Endothelial cell of umbilical vein (primary cell): Measurements from ENCODE around the gene STX16. TPM values are rescaled to one million over a fixed set of nuclear protein-coding genes. Genes with fewer than 3 reads are reported as not detected.

ENCODE experiments used
- BruUV-seq: library from RNA; stranded (reverse); fragments of 400-500 nt; replicated peaks from 2 replicates; lab custom pipeline; 2021; lab: Mats Ljungman, UMichigan
- CTCF ChIA-PET: fragments of 300-600, 350-600 bp; sonication (Branson Sonifier 250); formaldehyde crosslinking; loops from one replicate; lab custom pipeline; 2021; ENCODE audit warnings: antibody characterized with exemption, inconsistent platforms; lab: Charles Lee
- POLR2A ChIA-PET: fragments of 300-600, 350-600 bp; sonication (Branson Sonifier 250); formaldehyde crosslinking; loops from one replicate; lab custom pipeline; 2021; ENCODE audit warnings: antibody characterized with exemption, inconsistent platforms; lab: Charles Lee
- DNase-seq: peaks from one replicate; pipeline ENCODE4 v3.0.0-alpha.2; 2011; ENCODE audit warnings: low read depth, low spot score
- FAIRE-seq: peaks from 2 replicates; lab custom pipeline; 2011; peaks lifted over from hg19 to GRCh38; lab: Jason Lieb, UNC
- H2AFZ ChIP-seq: 2 replicates; pipeline ENCODE4 v1.6.0; 2012; ENCODE audit warnings: low read depth, low read length, control low read depth, inconsistent platforms
- H3K27ac ChIP-seq: 2 replicates; pipeline ENCODE4 v1.5.1; 2011; ENCODE audit warnings: low read depth, mild to moderate bottlenecking, control low read depth, low read length, moderate library complexity; ENCODE audit not compliant: insufficient read depth
- H3K27me3 ChIP-seq, 2 experiments: 2 replicates each; pipeline versions ENCODE4 v1.6.0 to v1.6.1; 2011; ENCODE audit warnings: low read length in 2 of 2, mixed read lengths in 1 of 2; ENCODE audit not compliant: control insufficient read depth in 2 of 2, insufficient read depth in 2 of 2
- H3K36me3 ChIP-seq, 2 experiments: 2 replicates in 1 of 2; 3 replicates in 1 of 2; pipeline ENCODE4 v1.5.1; 2011; ENCODE audit warnings: low read length in 2 of 2, mild to moderate bottlenecking in 1 of 2, moderate library complexity in 1 of 2; ENCODE audit not compliant: control insufficient read depth in 2 of 2, insufficient read depth in 2 of 2; ENCODE audit errors: extremely low read depth in 1 of 2
- H3K4me1 ChIP-seq: 3 replicates; pipeline ENCODE4 v1.5.1; 2011; ENCODE audit warnings: mild to moderate bottlenecking, low read length; ENCODE audit not compliant: control insufficient read depth, insufficient read depth; ENCODE audit errors: extremely low read depth
- H3K4me2 ChIP-seq: 2 replicates; pipeline ENCODE4 v1.6.1; 2011; ENCODE audit warnings: low read length, control low read depth, mixed read lengths; ENCODE audit not compliant: insufficient read depth
- H3K4me3 ChIP-seq, 3 experiments: fragments of 200-600 bp in 1 of 3; sonication (generic), shearing (Covaris generic) in 1 of 3; replicated peaks in 1 of 3; 2 replicates each; pipeline ENCODE4 v1.5.1; 2011 to 2016; ENCODE audit warnings: control low read depth in 3 of 3, low read length in 3 of 3, mild to moderate bottlenecking in 2 of 3, inconsistent platforms in 1 of 3, low read depth in 1 of 3, moderate library complexity in 1 of 3; ENCODE audit not compliant: insufficient read depth in 1 of 3
- H3K79me2 ChIP-seq: 2 replicates; pipeline ENCODE4 v1.6.0; 2012; ENCODE audit warnings: low read length, inconsistent platforms; ENCODE audit not compliant: control insufficient read depth, insufficient read depth
- H3K9ac ChIP-seq: replicated peaks from 2 replicates; pipeline ENCODE3; 2011; ENCODE audit warnings: low read length, control low read depth; ENCODE audit not compliant: insufficient read depth; ENCODE audit errors: extremely low read depth
- H3K9me1 ChIP-seq: replicated peaks from 3 replicates; pipeline ENCODE4 v1.6.0; 2011; ENCODE audit warnings: mild to moderate bottlenecking, low read length; ENCODE audit not compliant: control insufficient read depth, insufficient read depth; ENCODE audit errors: extremely low read depth
- H3K9me3 ChIP-seq: replicated peaks from 2 replicates; pipeline ENCODE4 v1.5.1; 2012; ENCODE audit warnings: low read length, inconsistent platforms; ENCODE audit not compliant: control insufficient read depth, insufficient read depth
- H4K20me1 ChIP-seq: replicated peaks from 2 replicates; pipeline ENCODE3; 2011; ENCODE audit warnings: mild to moderate bottlenecking, low read length; ENCODE audit not compliant: control insufficient read depth, insufficient read depth; ENCODE audit errors: extremely low read depth
- EZH2 ChIP-seq: IDR thresholded peaks from 2 replicates; pipeline ENCODE4 v1.6.1; 2012; ENCODE audit warnings: borderline replicate concordance, low read depth, mild to moderate bottlenecking, moderate library complexity, low read length, inconsistent platforms; ENCODE audit not compliant: severe bottlenecking
- FOS ChIP-seq: IDR thresholded peaks from 2 replicates; pipeline ENCODE4 v1.6.1; 2011; ENCODE audit warnings: mild to moderate bottlenecking, low read length, moderate library complexity, borderline replicate concordance; ENCODE audit not compliant: insufficient read depth
- GATA2 ChIP-seq: IDR thresholded peaks from 2 replicates; pipeline ENCODE4 v1.7.0; 2011; ENCODE audit warnings: low read depth, mild to moderate bottlenecking, moderate library complexity, mixed read lengths, low read length; ENCODE audit not compliant: insufficient read length, insufficient read depth
- JUN ChIP-seq: IDR thresholded peaks from 2 replicates; pipeline ENCODE4 v1.6.1; 2011; ENCODE audit warnings: borderline replicate concordance, low read depth; ENCODE audit not compliant: insufficient read length, insufficient read depth
- MYC ChIP-seq: IDR thresholded peaks from one replicate; pipeline ENCODE4 v1.6.1; 2011; ENCODE audit warnings: mild to moderate bottlenecking, low read depth, low read length
- POLR2A ChIP-seq: IDR thresholded peaks from 2 replicates; pipeline ENCODE4 v1.6.1; 2012; ENCODE audit warnings: low read depth, mild to moderate bottlenecking, control low read depth, low read length
- POLR2AphosphoS5 ChIP-seq: IDR thresholded peaks from 2 replicates; pipeline ENCODE4 v1.6.1; 2012; ENCODE audit warnings: low read depth, mild to moderate bottlenecking, control low read depth, low read length, moderate library complexity; ENCODE audit not compliant: insufficient read depth
- dilution Hi-C: fragments of 300-500 bp; cut with MboI; formaldehyde crosslinking; loops from one replicate; pipeline ENCODE4 v1.15.0; 2019; ENCODE audit warnings: low sequenced_read_pairs; ENCODE audit not compliant: extremely low pct_ligation_motif_present
- intact Hi-C: fragments of 100-400 bp; cut with micrococcal nuclease; formaldehyde crosslinking; loops from one replicate; pipeline ENCODE4 v1.10.0; 2022
- polyA plus RNA-seq, 4 experiments: library from polyadenylated mRNA; depleted of rRNA in 3 of 4; stranded (reverse) in 3 of 4; unstranded in 1 of 4; fragments of >200 nt; gene quantifications; 2 replicates each; pipeline versions ENCODE4 v1.2.1 to v1.2.3, GENCODE V29; 2011 to 2012; ENCODE audit warnings: missing spikeins in 1 of 4
- total RNA-seq: library from RNA; stranded (reverse); gene quantifications from 2 replicates; pipeline ENCODE4 v1.2.3, GENCODE V29; 2021
- TF ChIP-seq, protein P1 (sequence below): IDR thresholded peaks from 2 replicates; pipeline ENCODE4 v1.6.1; 2011; ENCODE audit not compliant: insufficient read depth, insufficient read length
- TF ChIP-seq, protein P2 (sequence below), 2 donors: IDR thresholded peaks; 1 replicate in 1 of 2; 2 replicates in 1 of 2; pipeline ENCODE4 v1.5.1; 2011; ENCODE audit warnings: low read length in 2 of 2, mild to moderate bottlenecking in 2 of 2, moderate library complexity in 2 of 2, control low read depth in 1 of 2, inconsistent platforms in 1 of 2, low read depth in 1 of 2; ENCODE audit not compliant: insufficient read depth in 1 of 2; ENCODE audit errors: extremely low read depth in 1 of 2

The STX16 gene
- total and polyA plus RNA-seq, 2 donors (not counting 3 experiments of a cell fraction or from before 2014, with no cell fraction given): 43.1 to 63.5 TPM

DNA sequence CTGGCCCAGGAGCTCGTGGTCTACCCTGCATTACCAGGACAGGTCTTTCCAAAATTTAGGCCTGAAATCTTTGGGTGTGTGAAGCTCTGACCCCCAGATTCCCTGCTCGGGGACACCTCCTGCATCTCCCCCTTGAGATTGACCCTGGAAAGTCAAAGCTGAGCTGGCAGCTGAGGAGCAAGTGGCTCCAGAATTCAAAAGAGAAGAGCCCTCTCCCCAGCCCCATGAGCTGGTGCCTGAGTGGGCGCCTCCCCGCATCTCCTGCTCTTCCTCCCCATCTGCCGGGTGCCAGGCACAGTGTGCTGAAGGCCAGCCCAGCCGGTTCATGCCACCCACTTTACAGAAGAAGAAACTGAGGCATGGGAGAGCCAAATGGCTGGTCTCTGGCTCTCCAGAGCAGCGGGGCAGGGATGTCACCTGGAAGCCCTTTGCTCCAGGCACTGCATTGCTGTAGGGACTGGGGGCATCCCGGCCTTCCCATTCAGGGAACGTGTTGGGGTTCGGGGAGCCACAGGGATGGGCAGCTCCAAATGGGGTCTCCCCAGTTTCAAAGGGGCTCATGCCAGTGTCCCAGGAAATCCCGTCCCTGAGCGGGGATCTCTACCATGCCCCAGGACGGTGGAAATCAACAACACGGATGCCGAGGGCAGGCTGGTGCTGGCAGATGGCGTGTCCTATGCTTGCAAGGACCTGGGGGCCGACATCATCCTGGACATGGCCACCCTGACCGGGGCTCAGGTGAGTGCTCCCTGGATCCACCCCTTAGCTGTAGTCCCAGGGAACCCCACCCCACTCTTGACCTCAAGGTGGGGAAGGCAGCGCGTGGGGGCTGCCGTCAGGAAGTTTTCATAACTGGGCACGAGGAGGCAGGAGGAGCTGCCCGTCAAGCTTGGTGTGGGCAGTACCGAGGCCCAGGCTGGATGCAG is 62.0 kb downstream of the STX16 start:
- ChIA-PET CTCF (interaction anchor here (1.0 to 1.3 kb wide), 3 partner anchors 10 to 232 kb away, joined by 3 to 4 read pairs (median 3); no protein-coding TSS in a partner anchor), POLR2A (no interaction called here)
- no peak overlapping the region for H3K9ac ChIP-seq
- no peak overlapping the region for H2AFZ ChIP-seq
- intact Hi-C loops: no loop called here
- dilution Hi-C loops: no loop called here
- H3K27ac ChIP-seq: no peak overlapping the region
- no peaks in the 10 kb centered on the region for H3K36me3 ChIP-seq
- H3K4me2 ChIP-seq: no peak overlapping the region
- TF ChIP-seq, protein P1, sequence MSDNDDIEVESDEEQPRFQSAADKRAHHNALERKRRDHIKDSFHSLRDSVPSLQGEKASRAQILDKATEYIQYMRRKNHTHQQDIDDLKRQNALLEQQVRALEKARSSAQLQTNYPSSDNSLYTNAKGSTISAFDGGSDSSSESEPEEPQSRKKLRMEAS: no peak
- TF ChIP-seq FOS (no peak), GATA2 (no peak), JUN (no peak), EZH2 (no peak), POLR2A (no peak), POLR2AphosphoS5 (no peak), MYC (no peak)
- TF ChIP-seq, protein P2, sequence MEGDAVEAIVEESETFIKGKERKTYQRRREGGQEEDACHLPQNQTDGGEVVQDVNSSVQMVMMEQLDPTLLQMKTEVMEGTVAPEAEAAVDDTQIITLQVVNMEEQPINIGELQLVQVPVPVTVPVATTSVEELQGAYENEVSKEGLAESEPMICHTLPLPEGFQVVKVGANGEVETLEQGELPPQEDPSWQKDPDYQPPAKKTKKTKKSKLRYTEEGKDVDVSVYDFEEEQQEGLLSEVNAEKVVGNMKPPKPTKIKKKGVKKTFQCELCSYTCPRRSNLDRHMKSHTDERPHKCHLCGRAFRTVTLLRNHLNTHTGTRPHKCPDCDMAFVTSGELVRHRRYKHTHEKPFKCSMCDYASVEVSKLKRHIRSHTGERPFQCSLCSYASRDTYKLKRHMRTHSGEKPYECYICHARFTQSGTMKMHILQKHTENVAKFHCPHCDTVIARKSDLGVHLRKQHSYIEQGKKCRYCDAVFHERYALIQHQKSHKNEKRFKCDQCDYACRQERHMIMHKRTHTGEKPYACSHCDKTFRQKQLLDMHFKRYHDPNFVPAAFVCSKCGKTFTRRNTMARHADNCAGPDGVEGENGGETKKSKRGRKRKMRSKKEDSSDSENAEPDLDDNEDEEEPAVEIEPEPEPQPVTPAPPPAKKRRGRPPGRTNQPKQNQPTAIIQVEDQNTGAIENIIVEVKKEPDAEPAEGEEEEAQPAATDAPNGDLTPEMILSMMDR (IDR thresholded peaks at IDR 0.05; ENCODE audit: extremely low read depth in 1 of 2, insufficient read depth in 1 of 2, low read depth in 1 of 2, low read length in 2 of 2): no peak
- no peaks in the 10 kb centered on the region for H3K79me2 ChIP-seq
- H3K4me1 ChIP-seq: no peaks in the 10 kb centered on the region
- no TSS peak for BruUV-seq
- FAIRE-seq: no peak
- no peaks in the 10 kb centered on the region for H3K27me3 ChIP-seq
- H3K4me3 ChIP-seq: no peak overlapping the region
- DNase-seq: no peak
- no peaks in the 10 kb centered on the region for H3K9me3 ChIP-seq
- H3K9me1 ChIP-seq: no peaks in the 10 kb centered on the region
- H4K20me1 ChIP-seq: no peaks in the 10 kb centered on the region
